ENCODE data around the gene JKAMP.
"Not testable (repeated sequence)": the region's sequence is repeated elsewhere in the genome, so short reads cannot be mapped to it uniquely, and the experiment has no call there.

JKAMP gene, protein sequence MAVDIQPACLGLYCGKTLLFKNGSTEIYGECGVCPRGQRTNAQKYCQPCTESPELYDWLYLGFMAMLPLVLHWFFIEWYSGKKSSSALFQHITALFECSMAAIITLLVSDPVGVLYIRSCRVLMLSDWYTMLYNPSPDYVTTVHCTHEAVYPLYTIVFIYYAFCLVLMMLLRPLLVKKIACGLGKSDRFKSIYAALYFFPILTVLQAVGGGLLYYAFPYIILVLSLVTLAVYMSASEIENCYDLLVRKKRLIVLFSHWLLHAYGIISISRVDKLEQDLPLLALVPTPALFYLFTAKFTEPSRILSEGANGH

DNA sequence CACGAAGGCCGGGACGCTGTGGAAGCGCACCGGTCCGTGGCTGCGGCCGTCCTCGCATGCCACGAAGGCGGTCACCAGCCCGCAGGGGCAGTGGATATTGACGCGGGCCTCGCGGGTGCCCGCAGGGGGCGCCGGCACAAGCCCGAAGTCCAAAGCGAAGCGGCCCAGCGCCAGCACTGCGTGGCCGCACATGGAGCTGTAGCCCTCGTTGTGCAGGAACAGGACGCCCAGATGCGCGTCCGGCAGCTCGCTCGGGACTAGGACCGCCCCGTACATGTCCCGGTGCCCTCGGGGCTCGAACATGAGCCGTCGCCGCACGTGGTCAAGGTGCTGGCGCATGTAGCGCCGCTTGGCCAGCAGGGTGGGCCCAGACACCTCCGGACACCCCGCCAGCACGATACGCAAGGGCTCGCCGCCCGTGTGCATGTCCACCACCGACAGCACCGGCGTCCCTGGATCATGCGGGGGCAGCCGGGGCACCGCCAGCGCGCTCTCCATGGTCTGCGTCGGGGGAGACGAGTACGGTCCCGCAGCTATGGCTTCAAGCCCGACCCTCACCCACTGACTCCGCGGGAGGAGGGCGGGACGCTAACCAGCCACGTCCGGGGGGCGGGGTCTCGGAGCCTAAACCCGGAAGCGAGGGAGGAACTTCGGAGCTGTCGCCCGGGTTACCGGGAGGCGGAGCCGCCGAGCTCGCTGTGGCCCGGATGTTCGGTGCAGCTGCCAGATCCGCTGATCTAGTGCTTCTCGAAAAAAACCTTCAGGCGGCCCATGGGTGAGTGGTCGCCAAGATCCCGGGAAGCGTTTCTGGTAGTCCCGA is at the start of gene JKAMP, which contains the start of gene L3HYPDH:
TSS of gene JKAMP (plus strand) at position 699 of the 820 bp plus-strand sequence. CDS start at position 772, 73 bp downstream.
TSS of gene L3HYPDH (minus strand) at position 590 of the 820 bp plus-strand sequence. CDS start at position 498, 92 bp downstream.
- DNase-seq (ENCODE audit: low read depth), result peak; percentile 87

DNA sequence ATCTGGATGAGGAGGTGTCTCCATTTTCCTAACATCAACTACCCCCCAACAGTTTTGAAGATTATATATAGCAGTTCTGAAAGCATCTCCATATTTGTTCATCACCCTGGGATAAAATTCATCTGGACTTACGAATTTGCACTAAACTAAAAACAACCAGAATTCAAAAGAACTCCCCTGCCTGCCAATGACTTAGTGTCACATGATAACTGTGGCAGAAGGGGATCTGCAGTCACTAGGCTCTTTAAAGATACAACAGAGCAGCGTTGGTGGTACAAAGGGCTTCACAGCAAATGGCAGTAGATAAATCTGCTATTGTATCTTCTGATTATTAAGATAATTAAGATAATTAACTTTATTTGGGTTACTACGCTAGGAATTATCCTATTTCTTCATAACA is 49.2 kb upstream of the JKAMP start:
- no peak for DNase-seq (ENCODE audit: low read depth)

DNA sequence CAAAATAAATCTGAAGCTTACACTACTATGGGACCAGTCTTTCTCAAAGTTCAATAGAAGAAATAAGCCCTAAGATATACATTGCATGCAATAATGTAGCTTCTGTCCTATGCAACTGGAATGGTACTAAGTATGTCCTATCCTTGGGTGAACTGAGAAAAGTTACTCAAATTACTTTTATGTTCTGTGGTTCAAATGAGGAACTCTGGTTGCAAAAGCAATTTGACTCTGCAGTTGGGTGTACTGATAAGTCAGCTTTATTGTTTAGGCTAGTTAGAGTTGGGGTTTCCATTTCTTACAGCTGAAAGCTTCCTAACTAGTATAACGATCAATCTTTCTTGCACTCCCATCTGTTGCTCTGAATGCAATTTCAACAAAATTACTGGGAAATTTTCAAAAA is 48.3 kb upstream of the JKAMP start:
- no peak for DNase-seq (ENCODE audit: low read depth)

DNA sequence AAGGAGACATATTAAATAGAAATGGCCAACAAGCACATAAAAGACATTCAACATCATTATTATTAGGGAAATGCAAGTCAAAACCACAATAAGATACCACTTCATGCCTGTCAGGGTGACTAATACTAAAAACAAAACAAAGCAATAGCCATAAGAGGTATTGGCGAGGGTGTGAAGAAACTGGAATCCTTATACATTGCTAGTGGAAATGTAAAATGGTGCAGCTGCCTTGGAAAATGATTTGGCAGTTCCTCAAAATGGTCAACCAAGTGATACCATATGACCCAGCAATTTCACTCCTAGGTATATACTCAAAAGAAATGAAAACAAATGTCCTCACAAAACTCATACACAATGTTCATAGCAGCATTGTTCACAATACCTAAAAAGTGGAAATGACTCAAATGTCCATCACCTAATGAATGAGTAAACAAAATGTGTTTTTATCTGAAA is 46.1 kb upstream of the JKAMP start:
- DNase-seq (ENCODE audit: low read depth), result peak; percentile 24

DNA sequence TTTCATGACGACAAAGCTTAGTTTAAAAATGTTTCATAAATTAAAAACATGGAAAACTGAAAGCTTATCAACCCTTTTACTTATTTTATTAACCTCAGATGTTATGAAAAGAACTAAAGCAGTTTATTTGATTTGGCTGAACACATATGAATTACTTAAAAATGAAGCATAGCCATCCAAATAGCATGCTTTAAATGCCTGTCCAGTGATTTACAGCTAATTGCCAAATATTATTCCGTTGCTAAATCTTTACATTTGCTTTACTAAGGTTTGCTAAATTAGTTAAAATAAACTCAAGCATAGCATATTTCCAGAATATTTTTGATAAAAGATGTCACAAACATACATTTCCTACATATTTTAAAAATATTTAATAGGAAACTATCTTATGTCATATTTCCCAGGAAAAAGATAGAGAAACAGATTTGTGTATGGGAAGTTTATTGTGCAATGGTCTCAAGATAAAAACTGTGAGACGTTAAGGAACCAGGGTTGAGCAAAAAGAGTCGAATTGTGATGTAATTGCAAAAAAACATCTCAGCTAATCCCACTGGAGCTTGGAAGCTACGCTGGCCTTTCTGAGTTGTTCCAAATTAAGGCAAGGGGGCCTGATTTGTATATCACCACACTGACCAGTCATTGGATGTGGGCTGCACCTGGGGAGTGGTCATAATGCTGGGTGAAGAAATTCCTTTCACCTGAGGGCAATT is 44.9 kb upstream of the JKAMP start:
- no peak for DNase-seq (ENCODE audit: low read depth)

DNA sequence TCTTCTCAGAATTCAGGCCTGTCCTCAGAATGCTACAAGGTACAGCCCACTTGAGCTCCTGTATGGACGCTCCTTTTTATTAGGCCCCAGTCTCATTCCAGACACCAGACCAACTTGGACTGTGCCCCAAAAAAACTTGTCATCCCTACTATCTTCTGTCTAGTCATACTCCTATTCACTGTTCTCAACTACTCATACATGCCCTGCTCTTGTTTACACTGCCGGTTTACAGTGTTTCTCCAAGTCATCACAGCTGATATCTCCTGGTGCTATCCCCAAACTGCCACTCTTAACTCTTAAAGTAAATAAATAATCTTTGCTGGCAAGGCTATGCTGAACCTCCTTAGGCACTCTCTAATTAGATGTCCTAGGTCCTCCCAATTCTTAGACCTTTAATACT is 35.6 kb upstream of the JKAMP start:
- DNase-seq (ENCODE audit: low read depth), result not testable (repeated sequence)

DNA sequence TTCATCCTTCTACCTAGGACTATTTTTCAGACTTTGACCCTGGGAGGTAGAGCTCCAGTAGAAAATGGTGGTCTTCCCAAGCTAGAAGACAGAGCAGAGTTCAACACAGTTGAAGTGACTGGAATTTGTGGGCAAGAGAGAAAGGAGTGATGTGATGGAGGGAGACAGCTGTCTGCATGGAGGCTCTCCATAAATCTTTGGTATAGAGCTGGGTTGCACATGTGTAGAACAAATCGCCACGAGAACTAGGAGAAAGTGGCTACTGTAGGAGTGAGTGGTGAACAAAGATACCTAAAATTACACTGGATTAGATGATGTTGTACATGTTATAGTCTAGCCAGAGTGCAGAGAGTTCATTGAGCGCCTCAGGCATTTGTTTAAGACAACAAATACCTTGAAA is 33.6 kb upstream of the JKAMP start:
- DNase-seq (ENCODE audit: low read depth), result no peak

DNA sequence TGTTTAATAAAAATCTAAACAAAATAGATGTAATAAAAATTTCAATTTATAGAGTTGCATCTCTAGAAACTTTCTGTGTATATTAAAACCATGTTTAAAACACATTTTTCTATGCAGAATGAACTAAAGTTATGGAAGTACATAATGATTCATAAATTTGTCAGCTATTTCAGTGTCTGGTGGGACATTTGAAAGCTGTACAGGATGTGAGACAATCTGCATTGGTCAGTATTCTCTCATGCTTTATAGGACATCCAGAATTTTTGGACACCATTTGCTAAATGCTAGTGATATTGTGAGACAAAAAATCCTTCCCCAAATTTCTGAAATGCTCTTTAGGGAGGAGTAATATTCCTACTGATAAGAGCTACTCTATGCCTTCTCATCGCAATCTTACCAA is 32.5 kb upstream of the JKAMP start:
- DNase-seq (ENCODE audit: low read depth), result no peak

DNA sequence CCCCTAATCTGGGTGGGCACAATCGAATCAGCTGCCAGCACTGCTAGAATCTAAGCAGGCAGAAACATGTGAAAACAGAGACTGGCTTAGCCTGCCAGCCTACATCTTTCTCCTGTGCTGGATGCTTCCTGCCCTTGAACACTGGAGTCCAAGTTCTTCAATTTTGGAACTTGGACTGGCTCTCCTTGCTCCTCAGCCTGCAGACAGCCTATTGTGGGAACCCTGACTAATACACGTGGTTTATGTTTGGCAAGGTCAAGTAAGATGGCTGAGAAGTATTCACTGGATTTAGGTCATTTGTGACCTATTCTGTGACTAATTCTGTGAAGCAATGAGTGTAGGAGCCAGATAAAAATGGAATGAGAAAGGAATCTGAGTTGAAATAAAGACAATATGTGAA is 30.2 kb upstream of the JKAMP start:
- peak; percentile 89 for DNase-seq (ENCODE audit: low read depth)

DNA sequence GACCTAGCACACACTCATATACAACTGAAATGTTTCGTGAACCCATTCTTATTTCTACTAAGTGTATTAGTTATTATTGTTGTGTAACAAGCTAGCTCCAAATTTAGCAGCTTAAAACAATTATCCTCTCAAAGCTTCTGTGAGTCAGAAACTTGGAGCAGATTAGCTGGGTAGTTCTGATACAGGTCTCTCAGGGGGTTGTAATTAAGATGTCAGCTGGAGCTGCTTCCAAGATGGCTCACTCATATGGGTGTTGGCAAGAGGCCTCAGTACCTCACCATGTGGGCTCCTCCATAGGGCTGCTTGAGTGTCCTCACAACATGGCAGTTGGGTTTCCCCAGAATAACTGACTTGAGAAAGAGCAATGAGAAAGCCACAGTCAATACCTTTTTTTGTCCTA is 28.9 kb upstream of the JKAMP start:
- peak; percentile 76 for DNase-seq (ENCODE audit: low read depth)

DNA sequence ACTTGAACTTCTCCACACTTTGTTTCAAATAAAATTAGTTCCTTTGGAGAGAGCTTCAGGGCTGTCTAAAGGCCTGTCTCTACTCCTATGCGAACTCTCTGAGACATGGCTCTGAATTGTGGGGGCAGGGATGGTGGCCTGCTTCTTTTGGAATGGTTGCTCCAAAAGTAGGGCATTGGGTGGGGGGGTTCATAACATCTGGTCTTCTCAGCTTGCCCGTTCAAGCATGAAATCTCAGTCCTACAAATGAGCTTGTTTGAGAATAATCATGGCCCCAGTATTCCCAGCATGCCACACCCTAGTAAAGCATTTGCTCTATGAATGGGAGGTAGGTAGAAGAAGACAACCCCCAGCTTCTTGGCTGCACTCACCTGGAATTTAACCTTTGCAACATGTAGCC is 25.8 kb upstream of the JKAMP start:
- DNase-seq (ENCODE audit: low read depth), result no peak

DNA sequence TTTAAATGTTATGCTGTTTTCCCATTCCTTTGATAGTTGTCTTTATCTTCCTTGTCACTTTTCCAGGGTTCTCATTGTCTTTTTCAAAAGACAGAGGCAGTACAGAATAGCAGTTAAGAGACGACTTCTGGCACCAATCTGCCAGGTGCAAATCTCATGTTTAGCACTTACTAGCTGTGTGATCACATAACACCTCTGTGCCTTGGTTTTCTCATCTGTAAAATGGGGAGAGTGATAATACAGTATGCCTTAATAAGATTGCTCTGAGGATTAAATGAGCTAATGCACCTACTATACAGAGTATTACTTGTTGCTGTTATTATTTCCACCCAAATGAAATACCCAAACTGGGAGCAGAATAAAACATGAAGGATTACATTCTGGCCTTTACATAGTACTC is 23.9 kb upstream of the JKAMP start:
- no peak for DNase-seq (ENCODE audit: low read depth)

DNA sequence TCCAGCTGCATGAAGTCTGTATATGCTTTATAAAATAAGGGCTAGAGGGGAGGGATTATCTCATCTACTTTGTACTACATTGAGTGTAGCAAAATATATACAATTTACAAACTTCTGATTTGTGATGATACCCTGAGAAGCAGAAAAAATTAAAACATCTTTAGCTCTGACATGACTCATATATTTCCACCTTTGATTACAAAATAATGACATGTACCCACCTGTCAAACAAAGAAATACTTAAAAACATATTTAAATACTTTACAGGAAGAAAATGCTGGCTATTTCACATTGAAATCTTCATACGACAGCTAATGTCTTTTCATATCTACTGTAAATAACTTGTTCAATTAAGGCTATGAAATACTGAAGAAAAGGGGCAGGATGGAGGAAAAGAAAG is 22.4 kb upstream of the JKAMP start:
- DNase-seq (ENCODE audit: low read depth), result no peak

DNA sequence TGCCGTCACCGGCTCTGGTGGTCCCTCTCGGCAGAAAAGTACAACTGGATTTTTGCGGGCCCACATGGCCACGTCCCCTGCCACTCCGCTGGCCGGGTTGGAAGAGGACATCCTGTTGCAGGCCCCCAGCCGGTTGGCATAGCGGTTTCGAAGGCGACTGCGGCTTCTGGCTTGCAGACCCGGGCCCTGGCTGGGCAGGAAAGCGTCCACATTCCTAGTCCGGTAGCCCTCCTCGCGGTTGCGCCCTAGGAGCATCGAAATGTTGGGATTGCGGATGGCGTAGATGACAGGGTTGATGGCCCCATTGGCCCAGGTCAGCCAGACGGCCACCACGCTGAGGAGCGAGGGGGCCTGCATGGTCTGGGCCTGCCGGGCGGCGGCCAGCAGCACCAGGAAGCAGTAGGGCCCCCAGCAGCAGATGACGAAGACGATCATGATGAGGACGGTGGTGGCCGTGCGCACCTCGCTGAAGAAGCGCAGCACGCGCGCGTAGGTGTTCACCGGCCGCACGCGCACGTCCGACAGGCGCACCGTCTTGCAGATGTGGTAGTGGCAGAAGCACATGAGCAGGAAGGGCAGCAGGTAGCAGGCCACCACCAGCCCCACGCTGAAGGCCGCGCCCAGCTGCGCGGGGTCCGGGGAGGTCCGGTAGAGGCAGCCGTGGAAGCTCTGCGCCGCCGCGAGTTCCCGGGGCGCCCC is 20.4 kb upstream of the JKAMP start:
- DNase-seq (ENCODE audit: low read depth), result no peak

DNA sequence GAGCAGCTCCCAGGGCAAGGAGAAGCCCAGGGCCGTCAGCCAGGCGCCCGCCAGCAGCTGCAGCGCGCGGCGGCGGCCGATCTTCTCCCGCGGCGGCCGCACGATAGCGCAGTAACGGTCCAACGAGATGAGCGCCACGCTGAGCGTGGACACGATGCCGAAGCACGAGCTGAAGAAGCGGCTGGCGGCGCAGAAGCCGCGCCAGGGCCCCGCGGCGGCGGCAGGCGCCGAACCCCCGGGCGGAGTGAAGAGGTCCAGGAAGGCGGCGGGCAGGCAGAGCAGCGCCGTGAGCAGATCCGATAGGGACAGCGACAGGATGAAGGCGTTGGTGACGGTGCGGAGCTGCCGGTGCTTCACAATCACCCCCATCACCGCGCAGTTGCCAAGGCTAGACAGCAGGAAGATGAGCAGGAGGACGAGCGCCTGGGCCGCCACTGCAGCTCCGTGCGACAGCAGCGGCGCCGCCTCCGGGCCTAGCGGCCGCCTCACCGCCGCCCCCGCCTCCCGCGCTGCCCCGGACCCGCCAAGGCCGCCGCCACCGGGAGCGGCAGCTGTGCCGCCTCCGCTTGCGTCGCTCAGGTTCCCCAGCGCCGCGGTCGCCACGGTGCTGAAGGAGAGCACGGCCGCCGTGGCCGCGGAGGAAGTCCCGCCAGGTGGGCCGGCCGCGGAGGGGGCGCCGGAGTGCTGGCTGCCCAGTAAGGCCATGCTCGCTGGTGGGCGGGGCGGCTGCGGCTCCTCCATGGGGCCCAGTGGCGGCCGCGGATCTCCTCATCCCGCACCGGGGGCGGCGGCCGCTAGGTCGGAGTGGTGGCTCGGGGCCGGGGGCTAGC is 19.6 kb upstream of the JKAMP start:
- no peak for DNase-seq (ENCODE audit: low read depth)

DNA sequence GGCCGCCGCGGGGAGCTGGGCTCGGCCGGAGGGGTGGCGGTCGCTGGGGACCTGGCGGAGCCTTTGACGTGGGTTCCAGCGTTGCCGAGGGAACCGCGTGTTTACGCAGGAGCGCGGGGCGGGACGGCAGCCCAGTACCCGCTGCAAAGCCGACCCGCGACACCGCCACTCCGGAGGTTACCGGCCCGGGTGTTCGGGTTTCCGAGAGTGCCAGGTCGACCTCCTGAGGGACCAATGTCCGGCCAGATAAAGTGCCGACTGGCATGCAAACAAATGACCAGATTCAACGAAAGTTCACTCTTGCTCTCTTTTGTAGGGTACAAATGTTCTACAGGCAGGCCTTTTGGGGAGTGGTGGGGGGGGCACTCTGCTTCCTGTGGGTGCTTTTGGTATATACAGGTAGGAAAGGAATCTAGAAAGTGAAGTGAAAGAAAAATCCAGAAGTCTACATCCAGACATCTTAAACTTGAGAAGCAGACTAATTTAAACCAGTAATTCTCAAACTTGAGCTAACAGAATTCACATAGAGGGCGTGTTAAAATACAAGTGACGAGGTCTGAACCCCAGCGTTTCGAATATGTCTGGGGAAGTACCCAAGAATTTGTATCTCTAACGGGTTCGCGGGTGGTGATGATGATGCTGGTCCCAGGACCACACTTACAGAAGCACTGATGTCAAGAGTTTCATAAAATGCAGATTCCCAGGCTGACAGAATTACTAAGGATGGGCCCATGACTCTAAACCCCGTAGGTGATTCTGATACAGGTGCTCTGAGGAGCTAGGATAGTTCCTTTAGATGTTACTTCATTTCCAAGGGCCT is 18.8 kb upstream of the JKAMP start, which contains the start of gene GPR135:
TSS of gene GPR135 (minus strand) at position 65 of the 820 bp plus-strand sequence. CDS start 154 bp downstream, outside the sequence.
- DNase-seq (ENCODE audit: low read depth), result no peak

DNA sequence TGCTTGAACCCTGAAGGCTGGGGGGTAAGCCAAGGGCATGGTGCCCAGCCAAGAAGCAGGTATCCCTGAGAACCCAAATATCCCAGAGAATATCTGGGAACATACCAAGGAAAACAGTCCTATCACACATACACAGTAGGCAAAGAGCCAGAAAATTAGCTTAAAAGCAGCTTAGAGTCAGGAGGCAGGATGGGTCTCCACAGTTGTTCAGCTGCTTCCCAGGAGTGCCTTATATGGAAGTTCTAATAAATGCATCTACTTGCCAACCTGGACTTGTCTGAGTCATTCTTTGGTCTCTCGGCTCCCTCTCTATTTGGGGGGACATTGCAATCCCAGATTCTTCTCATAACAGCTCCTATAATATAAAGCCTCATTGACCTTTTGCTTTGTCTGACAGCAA is 10.1 kb upstream of the JKAMP start:
- DNase-seq (ENCODE audit: low read depth), result no peak

DNA sequence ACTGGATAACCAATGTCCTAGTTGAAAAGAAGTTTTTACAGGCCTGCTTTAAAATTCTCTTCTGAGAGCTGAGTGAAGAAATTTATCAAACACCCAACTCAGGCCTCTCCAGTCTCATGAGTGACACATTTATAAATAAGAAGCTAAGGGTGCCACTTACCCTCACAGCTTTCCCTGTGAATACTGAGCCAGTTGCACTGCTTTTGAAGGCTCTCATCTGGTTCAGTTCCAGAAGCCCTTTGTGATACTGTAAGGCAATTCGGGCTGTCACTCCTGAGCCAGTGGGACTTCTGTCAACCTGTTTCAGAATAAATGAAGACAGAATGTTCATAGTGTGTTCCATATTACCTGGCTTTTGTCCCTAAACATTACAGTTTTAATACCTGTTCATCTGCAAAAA is 8.6 kb upstream of the JKAMP start:
- DNase-seq (ENCODE audit: low read depth), result no peak

DNA sequence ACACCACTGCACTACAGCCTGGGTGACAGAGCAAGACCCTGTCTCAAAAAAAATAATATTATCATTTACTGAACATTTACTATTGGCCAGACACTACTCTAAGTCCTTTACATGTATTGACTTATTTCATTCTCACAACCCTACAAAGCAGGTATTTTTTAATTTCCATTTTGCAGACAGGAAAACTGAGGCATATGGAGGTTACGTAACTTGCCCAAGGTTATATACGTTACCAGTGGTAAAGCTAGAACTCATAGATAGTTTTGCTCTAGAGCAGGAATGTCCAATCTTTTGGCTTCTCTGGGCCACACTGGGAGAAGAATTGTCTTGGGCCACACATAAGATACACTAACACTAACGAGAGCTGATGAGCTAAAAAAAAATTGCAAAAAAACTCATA is 5.8 kb upstream of the JKAMP start:
- DNase-seq (ENCODE audit: low read depth), result no peak

DNA sequence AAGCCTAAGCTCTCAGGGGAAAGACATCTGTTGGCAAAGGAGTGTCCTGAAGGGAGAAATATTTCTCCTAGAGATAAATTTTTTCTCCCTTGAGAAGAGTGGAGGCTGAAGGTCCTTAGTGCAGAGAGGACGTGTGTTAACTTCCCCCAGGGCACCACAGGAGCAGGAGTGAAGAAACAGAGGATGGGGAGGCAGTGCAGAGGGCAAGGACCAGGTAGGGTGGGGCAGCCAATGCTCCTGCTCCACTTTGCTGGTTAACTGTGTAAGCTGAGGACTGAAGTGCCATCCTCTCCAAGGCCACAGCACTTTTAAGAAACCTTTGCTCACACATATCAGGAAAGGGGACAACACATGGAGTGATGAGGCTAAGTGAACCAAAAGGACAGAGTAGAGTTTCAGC is 4.2 kb upstream of the JKAMP start:
- DNase-seq (ENCODE audit: low read depth), result no peak

Measured in GM04504 (cell line).